Ramos (cell line): ENCODE measurements around the gene AP1AR.

Experiments used
- in situ Hi-C: fragments of 300-500 bp; cut with MboI; formaldehyde crosslinking; loops from one replicate; pipeline ENCODE4 v1.14.3; 2022; ENCODE audit warnings: low sequenced_read_pairs; ENCODE audit not compliant: unreplicated experiment

The AP1AR gene

GRCh38 chr4:112219826-112220366 lies 11.7 kb upstream of the AP1AR start:
- in situ Hi-C loops, result loop anchor here (10.0 kb wide), 1 partner anchor 305 kb away; no protein-coding TSS in a partner anchor

- in situ Hi-C loops, result no loop called here
Observed at GRCh38 chr4:112222219-112222955, 9.2 kb upstream of the AP1AR start.

- in situ Hi-C loops, result no loop called here
Observed at GRCh38 chr4:112225157-112225556, 6.4 kb upstream of the AP1AR start.

- in situ Hi-C loops, result loop anchor here (10.0 kb wide), 1 partner anchor 136 kb away; no protein-coding TSS in a partner anchor
Observed at GRCh38 chr4:112230879-112231778, 458 bp upstream of the AP1AR start.

GRCh38 chr4:112234952-112235609 lies 3.5 kb downstream of the AP1AR start:
- in situ Hi-C loops, result loop anchor here (10.0 kb wide), 1 partner anchor 140 kb away; no protein-coding TSS in a partner anchor

GRCh38 chr4:112236040-112236439 lies 4.5 kb downstream of the AP1AR start:
- in situ Hi-C loops, result loop anchor here (10.0 kb wide), 1 partner anchor 141 kb away; no protein-coding TSS in a partner anchor

- in situ Hi-C loops, result loop anchor here (10.0 kb wide), 1 partner anchor 144 kb away; no protein-coding TSS in a partner anchor
Observed at GRCh38 chr4:112238833-112239232, 7.2 kb downstream of the AP1AR start.

- in situ Hi-C loops, result no loop called here
Observed at GRCh38 chr4:112245383-112245782, 13.8 kb downstream of the AP1AR start.

- in situ Hi-C loops, result no loop called here
Observed at GRCh38 chr4:112247021-112247420, 15.4 kb downstream of the AP1AR start.

- in situ Hi-C loops, result no loop called here
Observed at GRCh38 chr4:112251019-112251643, 19.5 kb downstream of the AP1AR start.

- in situ Hi-C loops, result no loop called here
Observed at GRCh38 chr4:112252234-112252633, 20.6 kb downstream of the AP1AR start.

- in situ Hi-C loops, result no loop called here
Observed at GRCh38 chr4:112253382-112254000, 21.9 kb downstream of the AP1AR start.

GRCh38 chr4:112257098-112257497 lies 25.5 kb downstream of the AP1AR start:
- in situ Hi-C loops, result no loop called here

GRCh38 chr4:112266823-112267222 lies 35.2 kb downstream of the AP1AR start:
- in situ Hi-C loops, result no loop called here

GRCh38 chr4:112270051-112270450 lies 38.5 kb downstream of the AP1AR start:
- in situ Hi-C loops, result no loop called here

GRCh38 chr4:112270640-112271421 lies 39.2 kb downstream of the AP1AR start:
- in situ Hi-C loops, result no loop called here

GRCh38 chr4:112272292-112272691 lies 40.7 kb downstream of the AP1AR start:
- in situ Hi-C loops, result no loop called here

- in situ Hi-C loops, result loop anchor here (25.0 kb wide), 1 partner anchor 1287 kb away; no protein-coding TSS in a partner anchor
Observed at GRCh38 chr4:112274959-112275358, 43.4 kb downstream of the AP1AR start.
